Progenitor cell of endocrine pancreas (in vitro differentiated cells): Measurements from ENCODE around the gene ERCC3. TPM values are rescaled to one million over a fixed set of nuclear protein-coding genes. Genes with fewer than 3 reads are reported as not detected.
A peak's percentile ranks its signal among the peaks of the same experiment; 100 is the strongest.

ENCODE experiments used
- DNase-seq: peaks from one replicate; pipeline ENCODE4 v3.0.0; 2021; ENCODE audit warnings: low spot score; ENCODE audit not compliant: unreplicated experiment
- H3K27ac Mint-ChIP-seq: 2 replicates; pipeline ENCODE4 v1.8.0; 2021; ENCODE audit warnings: mild to moderate bottlenecking, moderate library complexity, mixed read lengths
- H3K27me3 Mint-ChIP-seq: 2 replicates; pipeline ENCODE4 v1.8.0; 2021; ENCODE audit warnings: mixed read lengths
- H3K36me3 Mint-ChIP-seq: 2 replicates; pipeline ENCODE4 v1.8.0; 2022; ENCODE audit warnings: mixed read lengths; ENCODE audit not compliant: insufficient read depth
- H3K4me1 Mint-ChIP-seq: 2 replicates; pipeline ENCODE4 v1.8.0; 2021; ENCODE audit warnings: low read depth, mixed read lengths
- H3K4me3 Mint-ChIP-seq: 2 replicates; pipeline ENCODE4 v1.8.0; 2021; ENCODE audit warnings: low read depth, mild to moderate bottlenecking, moderate library complexity, mixed read lengths
- H3K9me3 Mint-ChIP-seq: 2 replicates; pipeline ENCODE4 v1.8.0; 2021; ENCODE audit warnings: low read depth, mixed read lengths
- CTCF ChIP-seq: fragments of 200-600 bp; sonication (generic); IDR thresholded peaks from one replicate; pipeline ENCODE4 v1.5.0; 2021; ENCODE audit warnings: antibody characterized with exemption, mild to moderate bottlenecking; ENCODE audit not compliant: unreplicated experiment
- total RNA-seq: library from RNA; stranded (reverse); gene quantifications from 2 replicates; pipeline ENCODE4 v1.2.1, GENCODE V29; 2021

ERCC3 gene
- total RNA-seq, 1 donor from 2014 or later, result 65.8 TPM

GRCh38 chr2:127305990-127306585 lies 12.1 kb upstream of the ERCC3 start:
- H3K4me1 Mint-ChIP-seq, result no peaks in the 10 kb centered on the region

GRCh38 chr2:127302168-127302567 lies 8.2 kb upstream of the ERCC3 start:
- Mint-ChIP-seq H3K27ac (no peak overlapping the region), H3K9me3 (no peaks in the 10 kb centered on the region), H3K4me1 (no peaks in the 10 kb centered on the region), H3K27me3 (no peaks in the 10 kb centered on the region), H3K36me3 (peaks cover 4% of the 10 kb centered on the region), H3K4me3 (no peak overlapping the region)
- TF ChIP-seq CTCF, result no peak
- no peak for DNase-seq

More at GRCh38 chr2:127305990-127306585, 12.1 kb upstream of the ERCC3 start:
- Mint-ChIP-seq H3K36me3 (peaks cover 4% of the 10 kb centered on the region), H3K27ac (no peak overlapping the region), H3K9me3 (no peaks in the 10 kb centered on the region), H3K4me3 (no peak overlapping the region), H3K27me3 (no peaks in the 10 kb centered on the region)
- TF ChIP-seq CTCF, result no peak
- no peak for DNase-seq

GRCh38 chr2:127293386-127293747 lies 577 bp downstream of the ERCC3 start:
- H3K36me3 Mint-ChIP-seq, result peaks cover 14% of the 10 kb centered on the region
- peaks cover 13% of the 10 kb centered on the region for H3K4me1 Mint-ChIP-seq
- no peaks in the 10 kb centered on the region for H3K27me3 Mint-ChIP-seq
- H3K4me3 Mint-ChIP-seq, result peak overlapping the region; percentile 99
- H3K27ac Mint-ChIP-seq, result peak overlapping the region; percentile 99
- no peak for TF ChIP-seq CTCF
- DNase-seq, result no peak
- no peaks in the 10 kb centered on the region for H3K9me3 Mint-ChIP-seq

- Mint-ChIP-seq H3K9me3 (peaks cover 9% of the 10 kb centered on the region), H3K4me1 (peaks cover 6% of the 10 kb centered on the region), H3K27ac (peak overlapping the region; percentile 3), H3K36me3 (peaks cover 45% of the 10 kb centered on the region), H3K4me3 (no peak overlapping the region), H3K27me3 (no peaks in the 10 kb centered on the region)
- no peak for DNase-seq
- TF ChIP-seq CTCF, result no peak
Observed at GRCh38 chr2:127288274-127288673, 5.7 kb downstream of the ERCC3 start.

- Mint-ChIP-seq H3K36me3 (peaks cover 48% of the 10 kb centered on the region), H3K27ac (no peak overlapping the region), H3K9me3 (peaks cover 9% of the 10 kb centered on the region), H3K4me3 (no peak overlapping the region), H3K4me1 (no peaks in the 10 kb centered on the region), H3K27me3 (no peaks in the 10 kb centered on the region)
- no peak for DNase-seq
- TF ChIP-seq CTCF, result no peak
Observed at GRCh38 chr2:127283275-127283674, 10.7 kb downstream of the ERCC3 start.
